Activated CD4-positive, alpha-beta T cell treated with anti-CD3 and anti-CD28 coated beads, Interleukin-2, amount 10 ng/mL, durations not matched to agents 24 days and 14 days (primary cell): ENCODE measurements around the gene CACNA2D4. TPM values are rescaled to one million over a fixed set of nuclear protein-coding genes. Genes with fewer than 3 reads are reported as not detected.

Source experiments
- DNase-seq: peaks from one replicate; pipeline ENCODE4 v3.0.0; 2022
- H3K27ac Mint-ChIP-seq: one replicate; pipeline ENCODE4 v1.8.0; 2022; ENCODE audit warnings: mild to moderate bottlenecking, mixed read lengths
- H3K27me3 Mint-ChIP-seq: one replicate; pipeline ENCODE4 v1.8.0; 2022; ENCODE audit warnings: mixed read lengths
- H3K36me3 Mint-ChIP-seq: one replicate; pipeline ENCODE4 v1.8.0; 2022; ENCODE audit warnings: low read depth, mild to moderate bottlenecking, mixed read lengths
- H3K4me1 Mint-ChIP-seq: one replicate; pipeline ENCODE4 v1.8.0; 2021; ENCODE audit warnings: mixed read lengths
- H3K4me3 Mint-ChIP-seq: one replicate; pipeline ENCODE4 v1.8.0; 2022; ENCODE audit warnings: mild to moderate bottlenecking, moderate library complexity, mixed read lengths
- H3K9me3 Mint-ChIP-seq: one replicate; pipeline ENCODE4 v1.8.0; 2021; ENCODE audit warnings: mixed read lengths
- intact Hi-C: fragments of 100-400 bp; cut with micrococcal nuclease; formaldehyde crosslinking; loops from one replicate; pipeline ENCODE4 v1.15.1; 2023
- total RNA-seq: library from RNA; stranded (reverse); gene quantifications from 2 replicates; pipeline ENCODE4 v1.2.3, GENCODE V29; 2022

Gene CACNA2D4
- total RNA-seq, 1 donor from 2014 or later, result 6.8 TPM

- Mint-ChIP-seq H3K36me3 (no peaks in the 10 kb centered on the region), H3K27me3 (peaks cover 11% of the 10 kb centered on the region), H3K27ac (no peak overlapping the region), H3K9me3 (peaks cover 11% of the 10 kb centered on the region), H3K4me1 (no peaks in the 10 kb centered on the region), H3K4me3 (no peak overlapping the region)
- intact Hi-C loops, result no loop called here
- no peak for DNase-seq
Observed at GRCh38 chr12:1870998-1871917, 47.2 kb downstream of the CACNA2D4 start.

DNA sequence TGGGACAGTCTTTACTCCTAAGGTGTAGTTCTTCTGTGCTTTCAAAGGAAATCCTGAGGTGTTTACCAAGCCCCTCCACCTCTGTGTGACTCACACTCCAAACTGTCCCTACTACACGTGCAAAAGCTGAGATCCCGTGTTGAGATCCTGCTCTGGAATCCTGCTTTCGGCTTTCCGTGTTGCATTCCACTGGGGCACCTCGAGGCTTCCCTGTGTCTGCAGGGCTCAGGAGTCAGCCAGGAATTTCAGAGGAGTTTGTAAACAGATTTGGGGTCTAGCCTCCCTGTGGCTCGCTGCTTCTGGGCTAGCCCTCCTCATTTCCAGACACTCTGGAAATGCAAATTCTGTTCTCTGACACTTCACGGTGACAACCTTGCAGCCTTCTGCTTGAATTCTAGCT lies 48.4 kb downstream of the CACNA2D4 start:
- Mint-ChIP-seq H3K4me3 (no peak overlapping the region), H3K27me3 (peaks cover 17% of the 10 kb centered on the region), H3K4me1 (no peaks in the 10 kb centered on the region), H3K9me3 (peaks cover 11% of the 10 kb centered on the region), H3K27ac (no peak overlapping the region), H3K36me3 (no peaks in the 10 kb centered on the region)
- DNase-seq, result no peak
- intact Hi-C loops, result no loop called here

DNA sequence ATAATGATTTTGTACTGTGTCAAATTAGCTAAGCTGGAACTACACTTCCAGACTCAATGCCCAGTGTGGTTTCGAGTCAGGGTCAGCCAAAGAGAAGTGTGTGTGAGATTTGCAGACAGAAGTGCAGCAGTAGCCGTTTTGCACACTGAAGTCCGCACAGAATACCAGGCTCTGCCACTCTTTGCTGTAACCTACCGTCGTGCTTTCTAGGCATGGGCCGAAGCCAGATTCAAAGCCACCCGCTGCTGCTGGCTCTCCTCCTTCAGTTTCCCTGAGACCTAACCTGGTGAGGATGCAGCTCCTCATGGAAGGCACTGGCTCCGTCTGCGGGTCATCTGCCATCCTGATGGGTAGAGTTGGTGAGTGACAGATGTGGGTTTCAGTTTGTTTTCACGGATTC lies 49.3 kb downstream of the CACNA2D4 start:
- Mint-ChIP-seq H3K27me3 (peaks cover 19% of the 10 kb centered on the region), H3K4me1 (no peaks in the 10 kb centered on the region), H3K27ac (no peak overlapping the region), H3K9me3 (peaks cover 11% of the 10 kb centered on the region), H3K36me3 (no peaks in the 10 kb centered on the region), H3K4me3 (no peak overlapping the region)
- intact Hi-C loops, result no loop called here
- DNase-seq, result no peak

GRCh38 chr12:1865284-1865866 lies 53.1 kb downstream of the CACNA2D4 start:
- Mint-ChIP-seq H3K9me3 (peaks cover 3% of the 10 kb centered on the region), H3K36me3 (no peaks in the 10 kb centered on the region), H3K27ac (no peak overlapping the region), H3K27me3 (peaks cover 20% of the 10 kb centered on the region), H3K4me3 (no peak overlapping the region), H3K4me1 (no peaks in the 10 kb centered on the region)
- intact Hi-C loops, result no loop called here
- no peak for DNase-seq

DNA sequence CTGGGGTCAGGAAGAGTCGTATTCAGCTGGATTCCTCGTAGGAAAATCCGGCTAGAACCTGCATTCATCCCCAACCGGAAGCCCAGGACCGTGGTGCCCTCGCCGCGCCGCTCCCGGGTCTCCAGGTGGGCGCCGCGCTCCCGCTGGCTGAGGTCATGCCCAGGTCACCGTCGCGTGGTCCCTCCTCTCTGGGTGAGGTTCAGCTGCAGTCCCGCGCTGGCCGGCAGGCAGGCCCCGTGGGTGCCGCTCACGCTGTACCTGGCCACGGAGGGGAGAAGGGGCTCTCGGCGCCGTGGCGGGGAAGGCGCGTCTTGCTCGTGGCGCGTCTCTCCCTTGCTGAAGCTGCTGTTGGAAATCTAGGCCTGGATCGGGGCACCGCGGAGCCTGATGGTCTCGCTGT lies 53.6 kb downstream of the CACNA2D4 start:
- Mint-ChIP-seq H3K4me3 (no peak overlapping the region), H3K27ac (no peak overlapping the region), H3K4me1 (no peaks in the 10 kb centered on the region), H3K36me3 (no peaks in the 10 kb centered on the region), H3K27me3 (peaks cover 20% of the 10 kb centered on the region), H3K9me3 (peaks cover 3% of the 10 kb centered on the region)
- no peak for DNase-seq
- intact Hi-C loops, result no loop called here

GRCh38 chr12:1864456-1864855 lies 54.0 kb downstream of the CACNA2D4 start:
- H3K4me3 Mint-ChIP-seq, result no peak overlapping the region
- no peak for DNase-seq
- H3K27me3 Mint-ChIP-seq, result peaks cover 18% of the 10 kb centered on the region
- no peak overlapping the region for H3K27ac Mint-ChIP-seq
- no peaks in the 10 kb centered on the region for H3K36me3 Mint-ChIP-seq
- no peaks in the 10 kb centered on the region for H3K4me1 Mint-ChIP-seq
- H3K9me3 Mint-ChIP-seq, result peaks cover 3% of the 10 kb centered on the region
- intact Hi-C loops, result no loop called here

GRCh38 chr12:1863823-1864222 lies 54.6 kb downstream of the CACNA2D4 start:
- Mint-ChIP-seq H3K4me1 (no peaks in the 10 kb centered on the region), H3K36me3 (no peaks in the 10 kb centered on the region), H3K27me3 (peaks cover 17% of the 10 kb centered on the region), H3K4me3 (no peak overlapping the region), H3K9me3 (peaks cover 3% of the 10 kb centered on the region), H3K27ac (no peak overlapping the region)
- intact Hi-C loops, result no loop called here
- DNase-seq, result no peak

- H3K27ac Mint-ChIP-seq, result no peak overlapping the region
- H3K4me3 Mint-ChIP-seq, result no peak overlapping the region
- no peaks in the 10 kb centered on the region for H3K4me1 Mint-ChIP-seq
- H3K27me3 Mint-ChIP-seq, result peaks cover 17% of the 10 kb centered on the region
- peaks cover 3% of the 10 kb centered on the region for H3K9me3 Mint-ChIP-seq
- intact Hi-C loops, result no loop called here
- no peak for DNase-seq
- H3K36me3 Mint-ChIP-seq, result no peaks in the 10 kb centered on the region
Observed at GRCh38 chr12:1862973-1863372, 55.5 kb downstream of the CACNA2D4 start.

DNA sequence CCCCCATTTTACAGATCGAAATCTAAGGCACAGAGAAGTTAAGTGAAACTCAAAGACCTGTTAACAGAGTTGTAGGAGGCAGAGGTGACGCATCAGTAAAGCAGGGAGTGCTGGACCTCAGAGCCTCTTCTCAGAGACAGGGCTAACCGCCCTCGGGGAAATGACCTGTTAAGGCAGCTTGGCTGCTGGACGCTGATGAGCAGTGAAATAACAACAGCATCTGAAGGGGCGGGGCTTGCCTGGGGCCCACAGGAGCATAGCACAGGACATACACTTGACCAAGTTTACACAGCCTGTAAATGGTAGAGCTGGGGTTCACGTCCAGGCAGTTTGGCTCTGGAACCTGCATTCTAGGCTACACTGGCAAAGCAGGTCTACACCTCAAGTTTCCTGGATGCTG lies 58.8 kb downstream of the CACNA2D4 start:
- DNase-seq, result no peak
- Mint-ChIP-seq H3K4me1 (peaks cover 2% of the 10 kb centered on the region), H3K36me3 (no peaks in the 10 kb centered on the region), H3K27me3 (peaks cover 5% of the 10 kb centered on the region), H3K27ac (no peak overlapping the region), H3K9me3 (no peaks in the 10 kb centered on the region), H3K4me3 (no peak overlapping the region)
- intact Hi-C loops, result no loop called here

DNA sequence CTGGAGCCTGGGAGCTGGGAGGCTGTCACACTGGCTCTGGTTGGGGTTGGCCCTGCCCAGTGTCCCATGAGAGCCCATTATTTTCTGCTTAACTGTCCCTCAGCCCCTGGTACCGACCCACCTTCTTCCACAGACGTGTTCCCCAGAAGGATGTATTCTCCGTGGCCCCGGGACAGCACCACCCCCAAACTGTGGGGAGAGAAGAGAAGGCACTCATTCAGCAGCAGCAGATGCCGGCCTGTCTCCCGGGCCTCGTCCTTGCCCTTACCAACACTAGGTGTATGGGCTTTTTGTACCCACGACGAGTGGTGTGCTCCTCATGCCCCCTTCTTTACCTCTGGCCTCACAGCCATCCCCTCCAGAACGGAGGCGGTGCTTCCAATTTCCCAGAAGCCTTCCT lies 60.0 kb downstream of the CACNA2D4 start:
- DNase-seq, result no peak
- no peaks in the 10 kb centered on the region for H3K9me3 Mint-ChIP-seq
- no peak overlapping the region for H3K27ac Mint-ChIP-seq
- H3K4me3 Mint-ChIP-seq, result no peak overlapping the region
- intact Hi-C loops, result no loop called here
- H3K36me3 Mint-ChIP-seq, result no peaks in the 10 kb centered on the region
- H3K27me3 Mint-ChIP-seq, result peaks cover 2% of the 10 kb centered on the region
- peaks cover 2% of the 10 kb centered on the region for H3K4me1 Mint-ChIP-seq

DNA sequence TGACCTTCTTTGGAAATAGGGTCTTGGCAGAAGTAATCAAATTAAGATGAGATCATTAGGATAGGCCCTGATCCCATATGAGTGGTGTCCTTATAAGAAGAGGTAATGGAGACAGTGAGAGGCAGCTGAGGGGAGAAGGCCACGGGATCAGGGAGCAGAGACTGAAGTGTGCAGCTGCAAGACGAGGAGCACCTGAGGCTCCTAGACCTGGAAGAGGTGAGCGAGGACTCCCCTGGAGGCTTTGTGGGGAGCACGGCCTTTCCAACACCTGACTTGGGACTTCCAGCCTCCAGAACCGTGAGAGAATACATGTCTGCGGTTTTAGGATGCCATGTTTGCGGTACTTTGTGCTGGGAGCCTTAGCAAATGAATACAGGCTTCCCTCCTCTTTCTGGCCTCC lies 60.6 kb downstream of the CACNA2D4 start:
- no peaks in the 10 kb centered on the region for H3K36me3 Mint-ChIP-seq
- no peak overlapping the region for H3K4me3 Mint-ChIP-seq
- no peak overlapping the region for H3K27ac Mint-ChIP-seq
- peaks cover 2% of the 10 kb centered on the region for H3K27me3 Mint-ChIP-seq
- H3K9me3 Mint-ChIP-seq, result no peaks in the 10 kb centered on the region
- intact Hi-C loops, result no loop called here
- no peak for DNase-seq
- peaks cover 2% of the 10 kb centered on the region for H3K4me1 Mint-ChIP-seq

- intact Hi-C loops, result no loop called here
- no peak overlapping the region for H3K4me3 Mint-ChIP-seq
- peaks cover 2% of the 10 kb centered on the region for H3K4me1 Mint-ChIP-seq
- H3K27ac Mint-ChIP-seq, result no peak overlapping the region
- peaks cover 2% of the 10 kb centered on the region for H3K27me3 Mint-ChIP-seq
- no peak for DNase-seq
- no peaks in the 10 kb centered on the region for H3K9me3 Mint-ChIP-seq
- H3K36me3 Mint-ChIP-seq, result no peaks in the 10 kb centered on the region
Observed at GRCh38 chr12:1857086-1857485, 61.4 kb downstream of the CACNA2D4 start.

- no peak overlapping the region for H3K27ac Mint-ChIP-seq
- DNase-seq, result no peak
- no peak overlapping the region for H3K4me3 Mint-ChIP-seq
- H3K36me3 Mint-ChIP-seq, result no peaks in the 10 kb centered on the region
- H3K9me3 Mint-ChIP-seq, result no peaks in the 10 kb centered on the region
- peaks cover 2% of the 10 kb centered on the region for H3K4me1 Mint-ChIP-seq
- intact Hi-C loops, result no loop called here
- H3K27me3 Mint-ChIP-seq, result peaks cover 5% of the 10 kb centered on the region
Observed at GRCh38 chr12:1855241-1855640, 63.2 kb downstream of the CACNA2D4 start.

DNA sequence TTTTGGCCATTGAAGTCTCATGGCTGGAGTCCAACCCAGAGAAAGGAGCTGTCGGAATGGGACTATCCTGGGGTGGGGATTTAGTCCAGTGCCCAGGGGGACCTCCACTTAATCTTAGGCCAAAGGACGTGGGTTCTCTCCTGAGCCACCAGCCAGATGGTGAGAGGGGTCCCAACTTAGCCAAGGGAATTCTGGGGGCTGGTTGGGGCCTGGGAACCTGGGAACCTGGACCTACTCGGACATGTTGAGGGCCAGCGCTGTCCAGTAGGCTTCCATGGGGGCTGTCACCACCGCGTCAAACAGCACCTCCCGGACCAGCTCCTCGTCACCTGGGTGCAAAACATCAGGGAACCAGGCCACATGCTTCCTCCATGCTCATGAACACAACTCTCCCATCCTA lies 64.7 kb downstream of the CACNA2D4 start:
- Mint-ChIP-seq H3K4me1 (peaks cover 2% of the 10 kb centered on the region), H3K27ac (no peak overlapping the region), H3K9me3 (no peaks in the 10 kb centered on the region), H3K4me3 (no peak overlapping the region), H3K36me3 (no peaks in the 10 kb centered on the region), H3K27me3 (peaks cover 6% of the 10 kb centered on the region)
- intact Hi-C loops, result no loop called here
- DNase-seq, result no peak
